Stomach (tissue), 4 donors: ENCODE data around the gene RAB13.

Source experiments
- POLR2A ChIP-seq, 4 donors: fragments of 450-650 bp; IDR thresholded peaks; one replicate each; pipeline ENCODE4 v1.6.1; 2016; ENCODE audit warnings: antibody characterized with exemption in 4 of 4, control low read depth in 2 of 4, mild to moderate bottlenecking in 1 of 4, moderate library complexity in 1 of 4
- TF ChIP-seq, protein P1 (sequence below), 7 experiments: fragments of 450-650 bp in 4 of 7; fragments of 200-600 bp in 3 of 7; sonication (generic) in 3 of 7; IDR thresholded peaks; one replicate each; pipeline ENCODE4 v1.5.1; 2016 to 2019; ENCODE audit warnings: antibody characterized with exemption in 7 of 7, control low read depth in 2 of 7, mild to moderate bottlenecking in 1 of 7

- TF ChIP-seq, protein P1, sequence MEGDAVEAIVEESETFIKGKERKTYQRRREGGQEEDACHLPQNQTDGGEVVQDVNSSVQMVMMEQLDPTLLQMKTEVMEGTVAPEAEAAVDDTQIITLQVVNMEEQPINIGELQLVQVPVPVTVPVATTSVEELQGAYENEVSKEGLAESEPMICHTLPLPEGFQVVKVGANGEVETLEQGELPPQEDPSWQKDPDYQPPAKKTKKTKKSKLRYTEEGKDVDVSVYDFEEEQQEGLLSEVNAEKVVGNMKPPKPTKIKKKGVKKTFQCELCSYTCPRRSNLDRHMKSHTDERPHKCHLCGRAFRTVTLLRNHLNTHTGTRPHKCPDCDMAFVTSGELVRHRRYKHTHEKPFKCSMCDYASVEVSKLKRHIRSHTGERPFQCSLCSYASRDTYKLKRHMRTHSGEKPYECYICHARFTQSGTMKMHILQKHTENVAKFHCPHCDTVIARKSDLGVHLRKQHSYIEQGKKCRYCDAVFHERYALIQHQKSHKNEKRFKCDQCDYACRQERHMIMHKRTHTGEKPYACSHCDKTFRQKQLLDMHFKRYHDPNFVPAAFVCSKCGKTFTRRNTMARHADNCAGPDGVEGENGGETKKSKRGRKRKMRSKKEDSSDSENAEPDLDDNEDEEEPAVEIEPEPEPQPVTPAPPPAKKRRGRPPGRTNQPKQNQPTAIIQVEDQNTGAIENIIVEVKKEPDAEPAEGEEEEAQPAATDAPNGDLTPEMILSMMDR (IDR thresholded peaks at IDR 0.05) = no peak
- TF ChIP-seq POLR2A (IDR thresholded peaks at IDR 0.05) = no peak
Observed at GRCh38 chr1:153968408-153968807, 17.7 kb downstream of the RAB13 start.
